HG03378 (cell line): ENCODE data around the gene DNAH10.
"Not testable (repeated sequence)": the region's sequence is repeated elsewhere in the genome, so short reads cannot be mapped to it uniquely, and the experiment has no call there.

Source experiments
- ATAC-seq: cut with Tn5 transposase; IDR thresholded peaks from one replicate; pipeline ENCODE4 v1.9.1; 2021; ENCODE audit warnings: mild to moderate bottlenecking, moderate library complexity; ENCODE audit not compliant: unreplicated experiment

DNAH10 gene

DNA sequence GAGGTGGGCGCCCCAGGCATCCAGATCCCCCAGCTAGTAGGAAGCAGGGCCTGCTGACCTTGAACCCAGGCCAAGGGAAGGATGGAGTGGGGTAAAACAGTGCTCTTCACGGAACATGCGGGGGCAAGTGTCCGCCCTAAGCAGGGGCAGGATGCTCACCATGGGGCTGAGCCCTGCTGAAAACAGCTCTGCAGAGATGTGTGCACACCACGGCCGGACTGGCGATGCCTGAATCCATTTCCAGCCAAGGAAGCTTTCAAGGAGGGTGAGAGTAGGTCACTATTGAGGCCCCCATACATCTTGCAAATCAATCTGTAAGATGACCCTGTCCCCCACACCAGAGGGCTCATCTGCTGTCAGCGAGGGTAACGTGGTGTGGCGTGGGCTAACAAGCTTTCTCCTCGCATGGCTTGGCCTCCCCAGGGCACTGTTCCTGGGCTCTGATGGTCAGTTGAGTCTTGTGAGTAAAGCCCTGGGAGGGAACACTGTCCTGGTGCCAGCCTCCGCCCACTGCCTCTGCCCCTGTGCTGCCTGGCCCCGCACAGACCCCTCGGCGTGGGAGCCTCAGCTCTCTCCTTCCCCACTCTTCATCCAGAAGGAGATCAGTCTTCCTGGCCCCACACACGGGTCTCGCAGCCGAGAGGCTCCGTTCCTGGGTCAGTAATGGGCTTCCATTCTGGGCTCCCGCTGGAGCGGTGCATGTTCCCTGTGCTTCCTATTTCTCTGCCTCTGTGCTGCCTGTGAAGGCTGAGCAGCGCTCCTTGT, 141.4 kb downstream of the DNAH10 start:
- no peak for ATAC-seq

- ATAC-seq: no peak
These were observed 143.3 kb downstream of the DNAH10 start for GRCh38 chr12:123905319-123905925.

DNA sequence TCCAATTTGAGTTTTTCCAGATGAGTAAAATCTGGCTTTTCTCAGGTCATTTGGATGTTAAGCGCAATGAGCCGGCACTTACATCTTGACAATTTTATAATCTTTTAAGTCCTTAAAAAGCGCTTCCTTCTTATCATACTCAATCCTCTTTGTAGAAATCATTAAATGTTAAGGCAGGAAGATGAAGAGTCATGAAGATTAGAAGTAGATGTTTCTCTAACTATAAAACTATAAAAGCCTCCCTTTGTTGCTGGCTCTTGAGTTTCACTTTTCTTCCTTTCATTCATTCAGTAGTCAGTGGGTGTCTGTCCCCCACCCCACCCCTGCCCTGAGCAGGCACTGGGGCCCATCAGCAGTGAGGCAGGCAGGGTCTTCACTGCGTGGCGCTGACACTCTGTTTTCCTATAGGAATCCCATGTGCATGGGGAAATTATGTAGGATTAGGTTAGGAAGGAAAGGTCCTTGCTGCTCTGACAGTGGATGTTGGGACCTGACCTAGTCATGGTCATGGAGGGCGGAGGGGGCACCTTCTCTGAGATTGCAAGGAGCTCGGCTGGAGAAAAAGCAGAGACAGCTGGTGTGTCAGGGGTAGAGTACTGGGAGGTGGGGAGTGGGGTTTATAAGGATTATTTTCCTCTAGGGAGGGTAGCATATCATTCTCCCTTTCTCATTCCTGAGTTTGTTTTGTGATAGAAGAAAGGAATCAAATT, 144.8 kb downstream of the DNAH10 start:
- no peak for ATAC-seq

GRCh38 chr12:123907726-123908476, 145.8 kb downstream of the DNAH10 start:
- ATAC-seq: no peak

DNA sequence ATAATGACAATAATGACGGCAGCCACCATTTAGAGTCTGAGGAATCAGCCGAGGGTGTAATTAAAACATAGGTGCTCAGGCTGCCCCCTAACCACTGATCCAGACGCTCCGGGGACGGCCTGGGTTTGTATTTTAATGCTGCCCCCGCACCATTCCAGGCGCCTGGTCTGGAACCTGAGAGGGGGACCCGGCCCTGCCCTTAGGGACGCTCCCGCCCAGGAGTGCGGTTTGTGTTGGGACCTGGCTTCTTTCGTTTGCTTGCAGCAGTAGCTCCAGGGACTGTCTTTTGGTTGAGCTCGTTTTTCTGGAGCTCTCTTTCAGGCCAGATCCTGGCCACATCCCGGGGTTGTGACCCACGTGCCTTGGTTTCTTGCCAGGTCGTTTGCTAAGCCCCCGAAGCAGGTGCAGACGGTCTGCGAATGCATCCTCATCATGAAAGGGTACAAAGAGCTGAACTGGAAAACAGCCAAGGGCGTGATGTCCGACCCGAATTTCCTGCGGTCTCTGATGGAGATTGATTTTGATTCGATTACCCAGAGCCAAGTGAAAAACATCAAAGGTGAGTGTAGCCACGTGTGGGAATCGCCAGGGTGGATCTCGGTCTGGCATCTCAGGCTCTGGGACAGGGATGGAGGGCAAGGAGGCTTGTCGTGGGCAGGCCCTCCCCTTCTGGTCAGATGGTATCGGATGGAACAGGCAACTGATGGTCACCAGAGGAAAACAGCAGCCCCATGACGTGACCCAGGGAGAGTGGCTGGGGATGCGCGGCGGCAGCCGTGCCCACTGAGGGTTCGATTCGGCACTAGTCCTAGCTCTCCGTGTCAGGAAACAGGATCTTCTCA, 147.0 kb downstream of the DNAH10 start:
- no peak for ATAC-seq

DNA sequence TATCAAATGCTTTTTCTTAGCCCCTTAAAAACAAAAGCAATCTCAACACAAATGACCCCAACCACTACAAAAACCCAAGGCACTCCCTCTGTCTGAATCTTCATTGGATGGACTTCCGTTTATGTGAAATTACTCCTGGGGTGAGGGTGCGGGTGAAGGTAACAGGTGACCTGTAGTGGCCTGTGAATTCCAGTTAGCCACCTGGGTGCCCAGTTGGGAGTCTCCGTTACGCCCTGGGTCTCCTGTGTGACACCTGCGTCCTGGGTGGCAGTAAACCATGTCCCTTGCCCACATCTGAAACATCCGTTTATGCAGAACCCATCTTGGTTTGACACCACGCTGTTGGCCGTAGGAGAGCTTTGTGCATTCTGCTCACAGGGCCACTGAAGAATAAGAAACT, 148.0 kb downstream of the DNAH10 start:
- no peak for ATAC-seq

- ATAC-seq: no peak
These were observed 148.7 kb downstream of the DNAH10 start for GRCh38 chr12:123910761-123911193.

- ATAC-seq: not testable (repeated sequence)
These were observed 149.7 kb downstream of the DNAH10 start for GRCh38 chr12:123911672-123912409.

GRCh38 chr12:123912415-123913380, 150.6 kb downstream of the DNAH10 start:
- no peak for ATAC-seq

GRCh38 chr12:123914726-123915333, 152.7 kb downstream of the DNAH10 start:
- ATAC-seq: no peak

- no peak for ATAC-seq
These were observed 154.6 kb downstream of the DNAH10 start for GRCh38 chr12:123916729-123917128.

- no peak for ATAC-seq
These were observed 155.3 kb downstream of the DNAH10 start for GRCh38 chr12:123917337-123917850.

GRCh38 chr12:123919980-123920360, 157.9 kb downstream of the DNAH10 start:
- ATAC-seq: no peak

DNA sequence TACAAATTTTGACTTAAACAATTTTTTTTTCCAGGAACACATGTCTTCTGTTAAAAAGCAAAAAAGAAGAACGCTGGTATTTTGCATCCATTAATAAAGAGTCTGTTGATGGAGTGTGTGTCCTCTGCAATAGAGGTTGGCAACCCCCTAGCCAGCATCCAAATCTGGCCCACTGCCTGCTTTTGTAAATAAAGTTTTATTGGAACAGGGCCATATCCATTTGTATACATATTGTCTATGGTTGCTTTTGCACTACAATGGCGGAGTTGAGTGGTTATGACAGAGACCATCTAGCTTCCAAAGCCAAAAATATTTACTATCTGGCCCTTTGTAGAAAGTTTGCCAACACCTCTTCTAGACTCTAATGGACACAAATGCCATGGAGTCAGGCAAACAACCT, 160.9 kb downstream of the DNAH10 start:
- no peak for ATAC-seq

GRCh38 chr12:123923927-123924326, 161.8 kb downstream of the DNAH10 start:
- no peak for ATAC-seq

DNA sequence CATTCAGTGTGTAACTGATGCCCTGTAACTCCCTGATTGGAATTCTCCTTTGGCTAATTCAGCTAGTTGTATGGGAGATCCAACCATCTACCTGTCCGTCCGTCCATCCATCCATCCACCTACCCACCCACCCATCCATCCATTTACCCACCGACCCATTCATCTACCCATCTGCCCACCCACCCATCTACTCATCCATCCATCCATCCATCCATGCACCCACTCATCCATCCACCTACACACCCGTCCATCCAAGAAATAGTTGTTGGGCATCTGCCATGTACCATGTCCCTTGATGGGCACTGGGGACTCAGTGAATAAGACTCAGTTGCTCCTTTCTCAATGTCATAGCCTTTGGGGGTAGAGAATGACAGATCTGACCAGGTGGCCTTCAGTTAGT, 162.4 kb downstream of the DNAH10 start:
- ATAC-seq: no peak

GRCh38 chr12:123928274-123928865, 166.3 kb downstream of the DNAH10 start:
- no peak for ATAC-seq
